SK-N-MC (cell line): ENCODE results near the gene ADCK1.

Experiments
- EZH2 ChIP-seq: fragments of 200-600 bp; sonication (generic); IDR thresholded peaks from one replicate; pipeline ENCODE4 v1.6.1; 2017; ENCODE audit warnings: antibody characterized with exemption
- FOXP2 ChIP-seq: optimal IDR thresholded peaks from 2 replicates; pipeline ENCODE3; 2011; ENCODE audit warnings: mild to moderate bottlenecking, moderate library complexity; ENCODE audit not compliant: insufficient read depth; ENCODE audit errors: extremely low read length, control extremely low read depth
- POLR2AphosphoS5 ChIP-seq: IDR thresholded peaks from 2 replicates; pipeline ENCODE4 v1.6.1; 2012; ENCODE audit warnings: mild to moderate bottlenecking, low read depth, low read length, borderline replicate concordance

- no peak for TF ChIP-seq POLR2AphosphoS5
- no peak for TF ChIP-seq EZH2
- no peak for TF ChIP-seq FOXP2
These were observed 110.6 kb downstream of the ADCK1 start for GRCh38 chr14:77910506-77910905.
